HCT116 (cell line): ENCODE results near the gene LHX4. TPM values are rescaled to one million over a fixed set of nuclear protein-coding genes. Genes with fewer than 3 reads are reported as not detected.

Source experiments
- ATAC-seq: fragments of 200-7000 bp; cut with Tn5 transposase; 2 replicates; pipeline ENCODE4 v1.9.1; 2020; ENCODE audit warnings: mild to moderate bottlenecking, moderate library complexity
- BruUV-seq: library from RNA; stranded (reverse); fragments of 400-500 nt; replicated peaks from 2 replicates; lab custom pipeline; 2021; lab: Mats Ljungman, UMichigan
- CTCF ChIA-PET: fragments of 300-600 bp; sonication (Branson Sonifier 250); formaldehyde crosslinking; loops from one replicate; lab custom pipeline; 2021; ENCODE audit warnings: antibody characterized with exemption; lab: Charles Lee
- POLR2A ChIA-PET: fragments of 300-600, 350-600 bp; sonication (Branson Sonifier 250); formaldehyde crosslinking; loops from one replicate; lab custom pipeline; 2021; ENCODE audit warnings: antibody characterized with exemption; lab: Charles Lee
- RAD21 ChIA-PET, 2 experiments: fragments of 300-600 bp; sonication (Branson Sonifier 250); formaldehyde crosslinking; loops; one replicate each; lab custom pipeline; 2023; ENCODE audit warnings: low total read pairs in 2 of 2; ENCODE audit not compliant: uncharacterized antibody in 2 of 2, unreplicated experiment in 2 of 2, low non-redundant PET in 1 of 2; lab: Charles Lee
- DNase-seq: peaks from one replicate; pipeline ENCODE4 v3.0.0-alpha.2; 2010; ENCODE audit warnings: low read depth, low spot score
- H2AFZ ChIP-seq: fragments of 200-600 bp; shearing (Covaris generic), sonication (generic); 2 replicates; pipeline ENCODE4 v1.6.1; 2017; ENCODE audit warnings: low read depth, mixed run types, mixed read lengths, antibody characterized with exemption, low read length; ENCODE audit not compliant: poor library complexity, severe bottlenecking
- H3K27ac ChIP-seq: 2 replicates; pipeline ENCODE4 v1.5.1; 2012; ENCODE audit warnings: low read depth, low read length
- H3K27me3 ChIP-seq: fragments of 200-600 bp; sonication (generic); 2 replicates; pipeline ENCODE4 v1.6.1; 2016; ENCODE audit warnings: mixed run types, low read length, mixed read lengths; ENCODE audit not compliant: insufficient read depth
- H3K36me3 ChIP-seq, 2 experiments: fragments of 200-500 bp in 1 of 2; fragments of 200-600 bp in 1 of 2; sonication (Bioruptor generic) in 1 of 2; sonication (generic) in 1 of 2; 2 replicates each; pipeline versions ENCODE4 v1.5.1 to v1.6.1; 2014 to 2016; ENCODE audit warnings: low read length in 2 of 2, inconsistent platforms in 1 of 2, mixed read lengths in 1 of 2, mixed run types in 1 of 2; ENCODE audit not compliant: insufficient read depth in 2 of 2, control insufficient read depth in 1 of 2
- H3K4me1 ChIP-seq, 2 experiments: fragments of 200-600 bp in 1 of 2; sonication (generic) in 1 of 2; 2 replicates each; pipeline versions ENCODE4 v1.5.1 to v1.6.1; 2012 to 2017; ENCODE audit warnings: low read length in 2 of 2, inconsistent platforms in 1 of 2, mild to moderate bottlenecking in 1 of 2, mixed read lengths in 1 of 2, mixed run types in 1 of 2, moderate library complexity in 1 of 2; ENCODE audit not compliant: insufficient read depth in 2 of 2, control insufficient read depth in 1 of 2
- H3K4me2 ChIP-seq: fragments of 200-600 bp; sonication (generic); 2 replicates; pipeline ENCODE4 v1.6.1; 2017; ENCODE audit warnings: mixed run types, low read length, mixed read lengths
- H3K4me3 ChIP-seq, 2 experiments: fragments of 200-600 bp in 1 of 2; sonication (generic) in 1 of 2; replicated peaks in 1 of 2; 2 replicates each; pipeline ENCODE4 v1.5.1; 2011 to 2016; ENCODE audit warnings: low read length in 2 of 2, control low read depth in 1 of 2, low read depth in 1 of 2, mild to moderate bottlenecking in 1 of 2, mixed read lengths in 1 of 2, mixed run types in 1 of 2
- H3K79me2 ChIP-seq: fragments of 200-600 bp; sonication (generic); 2 replicates; pipeline ENCODE4 v1.6.1; 2017; ENCODE audit warnings: mild to moderate bottlenecking, mixed run types, low read length, moderate library complexity, mixed read lengths; ENCODE audit not compliant: insufficient read depth
- H3K9ac ChIP-seq: fragments of 200-600 bp; sonication (generic); 2 replicates; pipeline ENCODE4 v1.6.1; 2016; ENCODE audit warnings: low read length, mixed read lengths
- H3K9me2 ChIP-seq: fragments of 200-600 bp; sonication (generic), shearing (Covaris generic); 2 replicates; pipeline ENCODE4 v1.6.1; 2017; ENCODE audit warnings: mixed run types, mild to moderate bottlenecking, moderate library complexity; ENCODE audit not compliant: insufficient read depth
- H3K9me3 ChIP-seq, 2 experiments: fragments of 200-500 bp in 1 of 2; fragments of 200-600 bp in 1 of 2; sonication (Bioruptor generic) in 1 of 2; sonication (generic) in 1 of 2; 2 replicates each; pipeline ENCODE4 v1.6.1; 2014 to 2017; ENCODE audit warnings: low read length in 2 of 2, mixed read lengths in 2 of 2, inconsistent platforms in 1 of 2, low read depth in 1 of 2, mild to moderate bottlenecking in 1 of 2, mixed run types in 1 of 2, moderate library complexity in 1 of 2; ENCODE audit not compliant: control insufficient read depth in 1 of 2, insufficient read depth in 1 of 2
- H4K20me1 ChIP-seq: fragments of 200-600 bp; sonication (generic), shearing (Covaris generic); 2 replicates; pipeline ENCODE4 v1.6.1; 2017; ENCODE audit warnings: mixed run types, mild to moderate bottlenecking, moderate library complexity; ENCODE audit not compliant: insufficient read depth
- CBX3 ChIP-seq: IDR thresholded peaks from 2 replicates; pipeline ENCODE4 v1.6.1; 2012; ENCODE audit warnings: low read depth
- EZH2phosphoT487 ChIP-seq: fragments of 200-600 bp; IDR thresholded peaks from 2 replicates; pipeline ENCODE4 v1.6.1; 2018; ENCODE audit warnings: antibody characterized with exemption, borderline replicate concordance
- FOSL1 ChIP-seq: IDR thresholded peaks from 2 replicates; pipeline ENCODE4 v1.6.1; 2012; ENCODE audit warnings: low read depth
- JUND ChIP-seq: IDR thresholded peaks from 2 replicates; pipeline ENCODE4 v1.6.1; 2012
- RAD21 ChIP-seq: IDR thresholded peaks from 2 replicates; pipeline ENCODE4 v1.6.1; 2012; ENCODE audit warnings: low read depth, mild to moderate bottlenecking
- REST ChIP-seq: IDR thresholded peaks from 2 replicates; pipeline ENCODE4 v1.6.1; 2012; ENCODE audit warnings: low read depth
- SP1 ChIP-seq: IDR thresholded peaks from 2 replicates; pipeline ENCODE4 v1.6.1; 2012; ENCODE audit warnings: low read depth
- ZFX ChIP-seq: fragments of 450-650 bp; IDR thresholded peaks from 2 replicates; pipeline ENCODE4 v1.6.1; 2017
- ZNF274 ChIP-seq: fragments of 200-500 bp; sonication (Bioruptor generic); IDR thresholded peaks from 2 replicates; pipeline ENCODE4 v1.6.1; 2014; ENCODE audit warnings: mild to moderate bottlenecking, low read depth, low read length, inconsistent platforms
- intact Hi-C: fragments of 100-400 bp; cut with micrococcal nuclease; formaldehyde crosslinking; loops from 2 replicates; pipeline ENCODE4 v1.10.0; 2022
- total RNA-seq: library from RNA; stranded (reverse); gene quantifications from one replicate; pipeline ENCODE4 v1.2.1, GENCODE V29; 2021; ENCODE audit not compliant: unreplicated experiment

Gene LHX4
- total RNA-seq, 1 experiment from 2014 or later, result 0.44 TPM

- ATAC-seq, result no peak
- RAD21 ChIA-PET, result no interaction called here
- H3K9me2 ChIP-seq, result no peaks in the 10 kb centered on the region
- H3K27ac ChIP-seq, result no peak overlapping the region
- H3K4me2 ChIP-seq, result no peak overlapping the region
- POLR2A ChIA-PET, result no interaction called here
- no peak for DNase-seq
- no peaks in the 10 kb centered on the region for H3K79me2 ChIP-seq
- TF ChIP-seq ZFX (no peak), REST (no peak), SP1 (no peak), RAD21 (no peak), EZH2phosphoT487 (no peak), JUND (no peak), CBX3 (no peak), ZNF274 (no peak), FOSL1 (no peak)
- TF ChIP-seq, all 23 proteins: peak for 0
- Histone ChIP-seq H3K9me3 (no peaks in the 10 kb centered on the region), H3K27me3 (no peaks in the 10 kb centered on the region), H3K4me1 (no peaks in the 10 kb centered on the region), H3K4me3 (no peak overlapping the region), H2AFZ (no peak overlapping the region), H4K20me1 (no peaks in the 10 kb centered on the region), H3K9ac (no peak overlapping the region), H3K36me3 (no peaks in the 10 kb centered on the region)
- CTCF ChIA-PET, result no interaction called here
- intact Hi-C loops, result no loop called here
- no TSS peak for BruUV-seq
Observed at GRCh38 chr1:180257028-180257386, 26.9 kb downstream of the LHX4 start.
